Endometrium (tissue), 2 donors: ENCODE measurements around the gene LKAAEAR1.
"Not testable (repeated sequence)": the region's sequence is repeated elsewhere in the genome, so short reads cannot be mapped to it uniquely, and the experiment has no call there.

Source experiments
- FAIRE-seq: peaks from 2 replicates; lab custom pipeline; 2012; peaks lifted over from hg19 to GRCh38; lab: Jason Lieb, UNC
- donor health status: control.
- donor health status: control.

LKAAEAR1 gene

GRCh38 chr20:64083804-64084684 is at the start of gene LKAAEAR1:
TSS of gene LKAAEAR1 (minus strand) at chr20:64084398. CDS start at chr20:64084219, 179 bp downstream.
- FAIRE-seq: no peak

GRCh38 chr20:64131406-64131805 is 47.2 kb upstream of the LKAAEAR1 start:
- no peak for FAIRE-seq

DNA sequence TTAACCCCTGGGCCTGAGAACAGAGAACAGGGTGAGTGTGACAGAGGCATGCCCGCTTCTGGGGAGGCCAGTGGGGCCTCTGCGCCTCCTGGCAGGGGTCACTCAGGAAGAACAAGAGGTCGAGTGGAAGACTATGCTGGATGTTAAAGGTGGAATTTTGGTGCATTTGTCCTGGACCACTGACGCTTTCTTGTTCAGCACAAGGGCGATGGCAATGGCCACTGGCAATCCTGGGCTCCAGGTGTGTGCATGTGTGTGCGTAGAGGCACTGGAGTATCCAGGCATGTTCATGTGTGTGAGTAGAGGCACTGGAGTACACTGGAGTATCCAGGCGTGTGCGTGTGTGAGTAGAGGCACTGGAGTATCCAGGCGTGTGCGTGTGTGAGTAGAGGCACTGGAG is 46.7 kb upstream of the LKAAEAR1 start:
- no peak for FAIRE-seq

- FAIRE-seq: no peak
Measured at GRCh38 chr20:64130271-64130670, 46.1 kb upstream of the LKAAEAR1 start.

DNA sequence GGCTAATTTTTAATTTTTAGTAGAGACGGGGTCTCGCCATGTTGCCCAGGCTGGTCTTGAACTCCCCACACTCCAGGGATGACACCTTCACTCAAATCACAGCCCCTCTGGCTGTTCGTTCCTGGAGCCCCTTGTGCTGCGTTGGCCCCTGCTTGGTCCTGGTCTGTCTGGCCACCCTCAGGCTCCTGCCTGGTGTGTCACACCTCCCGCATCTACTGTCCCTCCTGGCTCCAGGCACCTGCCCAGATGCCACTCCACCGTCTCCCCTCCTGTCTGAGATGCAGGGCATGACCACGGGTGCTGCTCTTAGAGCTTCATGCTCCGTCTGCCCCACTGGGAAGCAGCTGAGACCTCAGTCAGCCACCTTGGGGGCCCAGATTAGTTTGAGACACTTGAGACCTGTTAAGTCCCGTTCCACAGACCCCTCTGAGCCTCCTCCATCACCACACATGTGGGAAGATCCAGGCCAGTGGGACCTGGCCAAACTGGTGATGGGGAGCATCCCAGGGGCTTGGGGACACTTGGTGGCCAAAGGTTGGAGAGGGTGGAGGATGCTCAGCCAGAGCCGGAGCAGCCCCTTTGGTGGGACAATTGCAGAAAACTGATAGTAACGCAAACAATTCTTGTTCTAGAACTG is 45.1 kb upstream of the LKAAEAR1 start:
- FAIRE-seq: no peak

GRCh38 chr20:64123517-64123916 is 39.3 kb upstream of the LKAAEAR1 start:
- not testable (repeated sequence) for FAIRE-seq

- not testable (repeated sequence) for FAIRE-seq
Measured at GRCh38 chr20:64122927-64123326, 38.7 kb upstream of the LKAAEAR1 start.

DNA sequence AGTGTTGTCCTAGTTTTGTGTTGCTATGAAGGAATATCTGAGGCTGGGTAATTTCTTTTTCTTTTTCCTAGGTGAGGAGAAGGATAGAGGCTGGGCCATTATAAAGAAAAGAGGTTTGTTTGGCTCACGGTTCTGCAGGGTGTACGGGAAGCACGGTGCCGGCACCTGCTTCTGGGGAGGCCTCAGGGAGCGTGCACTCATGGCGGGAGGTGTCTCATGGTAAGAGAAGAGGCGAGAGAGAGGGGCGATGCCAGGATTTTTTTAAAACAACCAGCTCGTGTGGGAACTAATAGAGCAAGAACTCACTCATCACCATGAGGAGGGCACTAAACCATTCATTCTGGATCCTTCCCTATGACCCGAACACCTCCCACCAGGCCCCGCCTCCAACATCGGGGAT is 37.4 kb upstream of the LKAAEAR1 start:
- FAIRE-seq: no peak

DNA sequence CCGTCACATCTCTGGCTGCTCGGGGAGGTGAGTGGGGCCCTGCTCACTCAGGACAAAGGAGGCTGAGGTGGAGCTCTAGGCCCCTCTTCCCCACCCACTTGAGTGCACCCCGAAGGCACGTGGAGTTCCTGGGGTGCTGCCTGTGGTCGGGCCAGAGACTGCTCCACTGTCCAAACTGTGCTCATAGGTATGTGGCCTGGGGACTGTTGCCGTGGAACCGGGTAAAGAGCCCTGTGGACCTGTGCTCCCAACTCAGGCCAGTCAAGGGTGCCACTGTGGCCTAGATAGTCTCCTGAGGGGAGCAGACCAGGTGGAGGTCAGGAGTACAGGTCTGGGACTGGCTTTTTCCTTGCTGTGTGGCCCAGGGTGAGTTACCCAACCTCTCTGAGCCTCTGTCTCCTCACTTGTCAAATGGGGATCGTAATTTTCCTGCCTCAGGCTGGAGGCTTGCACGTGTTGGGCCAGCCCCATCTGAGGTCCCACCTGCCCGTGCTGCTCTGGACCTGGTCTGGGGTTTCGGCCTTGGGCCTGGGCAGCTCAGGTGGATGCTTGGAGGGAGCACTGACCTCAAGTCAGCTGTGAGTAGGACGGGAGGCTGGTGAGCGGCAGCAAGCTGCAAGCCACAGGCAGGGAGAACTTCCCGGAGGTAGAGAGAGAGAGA is 35.6 kb upstream of the LKAAEAR1 start:
- FAIRE-seq: no peak

DNA sequence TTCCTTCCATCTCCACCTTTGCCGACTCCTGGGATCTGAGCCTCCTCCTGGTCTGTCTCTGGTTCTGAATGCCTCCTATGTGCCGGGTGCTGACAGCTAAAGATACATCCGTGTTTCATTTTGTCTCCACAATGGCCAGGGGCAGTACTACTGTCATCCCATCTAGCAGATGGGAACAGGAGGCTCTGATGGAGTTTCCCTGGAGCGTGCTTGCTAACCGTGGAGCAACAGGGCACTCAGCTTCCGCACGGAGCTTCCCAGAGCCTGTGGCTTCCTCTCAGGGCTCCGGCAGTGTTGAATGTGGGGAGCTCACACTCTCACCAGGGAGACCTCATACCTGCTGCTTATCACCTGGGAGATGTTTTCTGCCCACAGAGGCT is 35.1 kb upstream of the LKAAEAR1 start:
- FAIRE-seq: no peak

GRCh38 chr20:64117432-64117777 is 33.2 kb upstream of the LKAAEAR1 start:
- FAIRE-seq: not testable (repeated sequence)

GRCh38 chr20:64116541-64117431 is 32.6 kb upstream of the LKAAEAR1 start:
- FAIRE-seq: no peak

DNA sequence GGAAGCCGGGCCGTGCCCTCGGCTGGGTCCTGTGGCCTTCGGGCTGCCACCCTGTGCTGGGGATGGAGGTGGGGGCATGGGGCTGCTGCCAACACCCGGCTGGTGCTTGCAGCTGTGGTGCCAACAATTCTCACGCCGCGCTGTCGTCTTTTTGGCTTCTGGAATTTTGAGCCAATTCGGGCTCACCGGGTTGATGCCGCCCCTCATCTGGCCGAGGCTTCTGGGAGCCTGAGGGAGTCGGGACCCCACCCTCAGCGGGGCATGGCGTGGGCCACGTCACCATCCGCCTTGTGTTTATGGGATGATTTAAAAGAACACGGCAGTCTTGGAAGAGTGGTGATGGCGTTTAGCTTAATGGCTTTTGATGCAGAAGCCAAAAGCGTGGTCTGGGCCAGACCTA is 31.8 kb upstream of the LKAAEAR1 start:
- no peak for FAIRE-seq

GRCh38 chr20:64115171-64115911 is 31.1 kb upstream of the LKAAEAR1 start:
- no peak for FAIRE-seq

GRCh38 chr20:64114356-64114971 is 30.3 kb upstream of the LKAAEAR1 start:
- no peak for FAIRE-seq

DNA sequence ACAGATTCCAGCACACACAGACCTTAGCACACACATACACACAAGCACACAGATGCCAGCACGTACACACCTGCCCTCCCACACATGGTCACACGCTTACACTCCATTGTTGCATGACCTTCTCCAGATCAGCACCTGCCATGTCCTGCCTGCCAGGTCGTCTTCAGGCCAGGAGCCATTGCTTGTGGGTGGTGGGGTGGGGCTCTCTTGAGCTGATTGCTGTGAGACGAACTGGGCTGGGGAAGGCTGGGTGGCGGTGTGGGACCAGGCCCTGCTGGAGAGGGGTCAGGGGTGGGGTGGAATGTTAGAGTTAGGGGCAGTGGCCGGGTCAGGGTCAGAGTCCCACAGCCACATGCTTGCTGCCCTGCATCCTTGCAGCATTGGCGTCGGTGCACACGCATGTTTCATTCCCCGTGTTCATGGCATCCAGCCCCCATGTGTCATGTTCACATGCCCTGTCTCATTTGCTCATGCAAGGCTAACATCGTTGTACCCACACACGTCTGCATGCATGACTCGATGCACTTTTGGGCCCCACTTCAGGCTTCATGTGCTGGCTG is 29.7 kb upstream of the LKAAEAR1 start:
- no peak for FAIRE-seq

- FAIRE-seq: no peak
Measured at GRCh38 chr20:64113444-64113775, 29.2 kb upstream of the LKAAEAR1 start.

DNA sequence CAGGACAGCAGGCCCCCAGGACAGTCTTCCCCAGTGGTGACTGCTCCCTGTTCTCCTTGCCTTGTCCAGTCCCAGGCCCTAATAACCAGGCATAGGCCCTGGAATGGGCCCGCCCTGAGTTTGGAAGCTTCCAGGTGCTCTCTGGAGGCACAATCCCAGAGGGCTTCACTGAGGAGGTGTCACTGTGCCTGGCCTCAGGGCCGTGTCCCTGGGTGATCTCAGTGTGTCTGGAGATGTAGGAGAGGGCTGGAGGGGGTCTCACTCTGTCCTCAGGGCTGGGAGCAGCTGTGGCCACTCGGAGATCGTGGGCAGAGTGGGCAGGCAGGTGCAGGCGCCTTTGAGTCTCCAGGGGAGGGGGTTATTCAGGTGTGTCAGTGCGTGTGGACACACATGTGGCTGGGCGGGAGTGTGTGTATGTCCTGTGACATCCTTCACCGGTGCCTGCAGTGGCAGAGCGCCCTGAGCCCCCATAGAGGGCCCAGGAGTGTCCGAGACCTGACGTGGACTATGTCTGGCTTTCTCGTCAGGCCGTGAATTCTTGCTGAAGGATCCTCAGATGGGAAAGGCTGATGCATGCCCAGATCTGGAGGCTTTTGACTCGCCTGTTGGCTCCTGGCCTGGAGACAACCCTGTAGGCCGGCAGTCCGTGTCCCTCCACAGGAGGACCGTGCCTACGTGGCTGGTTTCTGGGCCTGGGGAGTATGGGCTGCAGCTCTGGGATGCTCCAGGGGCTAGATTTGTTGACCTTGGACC is 28.7 kb upstream of the LKAAEAR1 start:
- FAIRE-seq: no peak

DNA sequence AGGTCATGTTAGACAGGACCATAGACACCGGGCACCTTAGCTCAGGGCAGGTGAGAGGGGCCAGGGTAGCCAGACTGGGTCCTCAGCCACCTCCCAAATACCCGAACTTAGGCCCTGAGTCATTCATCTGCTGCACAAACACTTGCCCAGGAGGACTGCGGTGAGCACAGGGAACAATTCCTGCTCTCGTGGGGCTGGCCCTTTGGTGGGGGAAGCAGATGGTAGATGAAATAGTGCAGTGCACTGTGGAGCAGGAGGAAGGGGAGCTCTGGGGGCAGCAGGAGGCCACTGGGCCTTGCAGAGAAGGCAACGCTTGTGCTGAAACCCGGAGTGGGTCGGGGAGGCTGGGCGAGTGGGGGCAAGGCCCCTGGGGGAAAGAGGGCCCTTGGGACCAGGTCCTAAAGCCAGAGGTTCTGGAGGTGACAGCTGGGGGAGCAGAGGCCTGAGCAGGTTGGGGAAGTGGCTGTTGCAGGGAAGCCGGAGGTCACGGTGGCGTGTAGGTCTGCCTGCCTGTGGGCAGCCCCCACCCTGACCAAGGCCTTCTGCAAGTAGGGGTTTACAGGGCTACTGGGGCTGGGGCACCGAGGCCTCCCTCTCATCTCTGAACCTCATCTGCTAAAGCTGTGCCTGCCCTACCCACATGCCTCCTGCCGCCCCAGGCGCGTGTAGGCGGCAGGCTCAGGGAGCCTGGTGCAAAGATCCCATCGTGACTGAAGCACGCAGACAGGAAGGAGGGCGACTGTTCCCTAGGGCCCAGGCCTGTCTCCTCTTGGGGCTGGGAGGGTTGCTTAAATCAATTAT is 27.8 kb upstream of the LKAAEAR1 start:
- FAIRE-seq: no peak
